ENCODE data around the gene DAB2IP.

DAB2IP gene

GRCh38 chr9:121753802-121754654, 102.6 kb downstream of the DAB2IP start:
- WGBS (ENCODE audit: insufficient coverage): 89% methylated on average over 10 of the region's 12 CpGs
- H3K4me1 ChIP-seq (ENCODE audit: control extremely low read depth in 1 of 4, control insufficient read depth in 4 of 4, insufficient read depth in 4 of 4, low read length in 3 of 4): no peaks in the 10 kb centered on the region
- H3K9me3 ChIP-seq (ENCODE audit: control extremely low read depth in 1 of 5, control insufficient read depth in 4 of 5, insufficient read depth in 2 of 5, low read depth in 1 of 5, low read length in 4 of 5): no peaks in the 10 kb centered on the region
- CTCF ChIA-PET: interaction anchor here (2.3 kb wide), 1 partner anchor 19 kb away, joined by 6 read pairs; no protein-coding TSS in a partner anchor
- H3K4me3 ChIP-seq (ENCODE audit: control insufficient read depth in 1 of 7, extremely low read depth in 1 of 7, insufficient read depth in 4 of 7, low read depth in 2 of 7, low read length in 6 of 7): no peak overlapping the region
- POLR2A ChIA-PET: no interaction called here
- no peaks in the 10 kb centered on the region for H3K36me3 ChIP-seq (ENCODE audit: control insufficient read depth in 4 of 4, insufficient read depth in 4 of 4, low read length in 3 of 4)
- H3K27ac ChIP-seq (ENCODE audit: insufficient read depth in 1 of 2, low read depth in 1 of 2, low read length in 2 of 2, poor library complexity in 1 of 2, severe bottlenecking in 2 of 2): no peak overlapping the region
- H3K27me3 ChIP-seq (replicated peaks in 2 of 5; ENCODE audit: control insufficient read depth in 4 of 5, insufficient read depth in 5 of 5, low read length in 4 of 5): peaks cover 0 to 2% (median 0%) of the 10 kb centered on the region in 5 experiments
- DNase-seq: no peak

DNA sequence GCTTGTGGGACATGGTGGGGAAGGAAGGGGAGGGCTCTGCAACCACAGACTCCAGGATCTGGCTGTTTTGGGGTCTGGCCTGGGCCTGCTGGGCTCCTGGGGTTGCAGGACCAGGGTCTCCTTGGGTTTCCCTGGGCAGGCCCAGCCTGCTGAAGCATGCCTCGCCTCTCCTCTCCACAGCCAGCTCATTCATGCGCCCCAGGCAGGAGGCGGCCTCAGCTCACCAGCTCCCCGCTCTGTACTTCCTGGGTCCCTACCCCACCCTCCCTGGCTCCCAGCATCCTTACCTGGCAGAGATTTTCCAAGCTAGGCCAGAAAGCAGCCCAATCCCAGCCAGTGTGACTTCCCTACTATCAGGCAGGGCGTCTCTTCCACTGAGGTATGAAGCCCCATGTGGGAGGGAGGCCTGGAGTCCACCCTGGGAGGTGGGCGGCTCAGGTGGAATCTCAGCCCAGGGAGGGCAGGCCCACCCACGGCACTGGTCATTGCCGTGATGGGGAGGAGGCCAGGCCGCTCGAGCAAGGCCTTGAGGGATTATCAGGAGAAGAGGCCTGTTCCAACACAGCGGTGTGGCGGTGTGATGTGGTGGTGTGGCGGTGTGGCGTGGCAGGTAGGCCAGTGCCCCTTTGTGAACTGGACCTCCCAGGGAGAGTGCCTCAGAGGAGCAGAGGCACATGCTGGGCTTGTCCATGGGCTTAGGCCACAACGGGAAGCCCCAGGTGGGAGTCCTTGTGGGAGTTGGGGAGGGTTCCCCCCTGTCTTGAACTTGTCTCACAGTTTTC, 103.4 kb downstream of the DAB2IP start:
- peaks cover 0 to 2% (median 0%) of the 10 kb centered on the region in 5 experiments for H3K27me3 ChIP-seq (replicated peaks in 2 of 5; ENCODE audit: control insufficient read depth in 4 of 5, insufficient read depth in 5 of 5, low read length in 4 of 5)
- no peak overlapping the region for H3K4me3 ChIP-seq (ENCODE audit: control insufficient read depth in 1 of 7, extremely low read depth in 1 of 7, insufficient read depth in 4 of 7, low read depth in 2 of 7, low read length in 6 of 7)
- no peak for DNase-seq
- H3K4me1 ChIP-seq (ENCODE audit: control extremely low read depth in 1 of 4, control insufficient read depth in 4 of 4, insufficient read depth in 4 of 4, low read length in 3 of 4): no peaks in the 10 kb centered on the region
- no peak overlapping the region for H3K27ac ChIP-seq (ENCODE audit: insufficient read depth in 1 of 2, low read depth in 1 of 2, low read length in 2 of 2, poor library complexity in 1 of 2, severe bottlenecking in 2 of 2)
- ChIA-PET POLR2A (no interaction called here), CTCF (interaction anchor here (2.3 kb wide), 1 partner anchor 20 kb away, joined by 6 read pairs; no protein-coding TSS in a partner anchor)
- no peaks in the 10 kb centered on the region for H3K9me3 ChIP-seq (ENCODE audit: control extremely low read depth in 1 of 5, control insufficient read depth in 4 of 5, insufficient read depth in 2 of 5, low read depth in 1 of 5, low read length in 4 of 5)
- over 99% methylated on average over 15 of the region's 15 CpGs for WGBS (ENCODE audit: insufficient coverage)
- no peaks in the 10 kb centered on the region for H3K36me3 ChIP-seq (ENCODE audit: control insufficient read depth in 4 of 4, insufficient read depth in 4 of 4, low read length in 3 of 4)

GRCh38 chr9:121755581-121755980, 104.1 kb downstream of the DAB2IP start:
- 100% methylated on average over 1 of the region's 7 CpGs for WGBS (ENCODE audit: insufficient coverage)
- H3K27ac ChIP-seq (ENCODE audit: insufficient read depth in 1 of 2, low read depth in 1 of 2, low read length in 2 of 2, poor library complexity in 1 of 2, severe bottlenecking in 2 of 2): no peak overlapping the region
- H3K36me3 ChIP-seq (ENCODE audit: control insufficient read depth in 4 of 4, insufficient read depth in 4 of 4, low read length in 3 of 4): no peaks in the 10 kb centered on the region
- DNase-seq: no peak
- CTCF ChIA-PET: interaction anchor here (0.7 kb wide), 1 partner anchor 13 kb away, joined by 3 read pairs; no protein-coding TSS in a partner anchor
- H3K9me3 ChIP-seq (ENCODE audit: control extremely low read depth in 1 of 5, control insufficient read depth in 4 of 5, insufficient read depth in 2 of 5, low read depth in 1 of 5, low read length in 4 of 5): no peaks in the 10 kb centered on the region
- no peak overlapping the region for H3K4me3 ChIP-seq (ENCODE audit: control insufficient read depth in 1 of 7, extremely low read depth in 1 of 7, insufficient read depth in 4 of 7, low read depth in 2 of 7, low read length in 6 of 7)
- POLR2A ChIA-PET: no interaction called here
- peaks cover 0 to 2% (median 0%) of the 10 kb centered on the region in 5 experiments for H3K27me3 ChIP-seq (replicated peaks in 2 of 5; ENCODE audit: control insufficient read depth in 4 of 5, insufficient read depth in 5 of 5, low read length in 4 of 5)
- no peaks in the 10 kb centered on the region for H3K4me1 ChIP-seq (ENCODE audit: control extremely low read depth in 1 of 4, control insufficient read depth in 4 of 4, insufficient read depth in 4 of 4, low read length in 3 of 4)

DNA sequence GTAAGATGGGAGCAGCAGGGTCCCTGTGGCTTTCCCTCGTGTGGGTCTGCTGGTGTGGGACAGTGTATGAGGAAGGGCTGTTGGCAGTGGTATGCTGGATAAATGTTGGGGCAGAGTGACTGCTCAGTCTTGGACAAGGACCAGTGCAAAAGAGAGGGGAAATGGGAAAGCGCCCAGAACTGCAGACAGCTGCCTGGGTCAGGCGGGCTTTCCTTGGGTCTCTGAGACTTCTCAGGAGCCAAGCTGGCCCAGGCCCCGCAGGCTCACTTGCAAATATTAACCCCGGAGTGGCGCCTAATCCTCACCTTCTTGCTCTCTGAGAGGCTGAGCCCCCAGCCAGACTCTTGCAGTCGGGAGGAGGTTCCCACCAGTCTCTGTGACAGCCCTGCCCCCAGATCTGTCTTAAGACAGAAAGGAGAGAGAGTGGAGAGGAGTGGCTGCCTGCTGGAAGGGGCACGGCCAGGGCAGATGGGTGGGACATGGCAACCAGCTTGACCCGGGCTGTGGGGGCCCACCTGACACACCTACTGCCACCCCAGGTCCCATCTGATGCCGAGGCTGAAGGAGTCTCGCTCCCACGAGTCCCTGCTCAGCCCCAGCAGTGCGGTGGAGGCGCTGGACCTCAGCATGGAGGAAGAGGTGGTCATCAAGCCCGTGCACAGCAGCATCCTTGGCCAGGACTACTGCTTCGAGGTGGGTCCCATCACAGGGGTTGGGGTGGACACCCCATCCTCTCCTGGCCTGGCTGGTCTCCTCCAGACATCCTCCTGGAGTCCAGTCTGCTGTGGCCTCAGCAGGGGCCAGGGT, 105.2 kb downstream of the DAB2IP start:
- no peaks in the 10 kb centered on the region for H3K36me3 ChIP-seq (ENCODE audit: control insufficient read depth in 4 of 4, insufficient read depth in 4 of 4, low read length in 3 of 4)
- POLR2A ChIA-PET: no interaction called here

DNA sequence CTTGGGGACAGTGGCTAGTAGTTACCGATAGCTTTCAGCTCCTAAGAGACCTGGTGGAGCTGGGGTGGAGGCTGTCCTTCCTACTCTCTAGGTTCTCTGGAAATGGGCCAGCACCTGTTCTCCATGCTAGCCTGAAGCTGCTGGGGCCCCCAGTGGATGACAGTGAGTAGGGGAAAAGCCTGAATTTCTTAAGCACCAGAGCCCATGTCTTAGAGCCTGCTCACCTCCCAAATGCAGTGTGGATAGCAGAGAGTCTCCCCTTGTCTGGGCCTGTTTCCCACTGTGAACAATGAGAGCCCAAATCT, 105.8 kb downstream of the DAB2IP start:
- ChIA-PET CTCF (interaction anchor here (1.4 kb wide), 1 partner anchor 11 kb away, joined by 4 read pairs; no protein-coding TSS in a partner anchor), POLR2A (no interaction called here)
- DNase-seq: no peak
- no peaks in the 10 kb centered on the region for H3K4me1 ChIP-seq (ENCODE audit: control extremely low read depth in 1 of 4, control insufficient read depth in 4 of 4, insufficient read depth in 4 of 4, low read length in 3 of 4)
- WGBS (ENCODE audit: insufficient coverage): 100% methylated on average over 1 of the region's 1 CpG
- no peak overlapping the region for H3K4me3 ChIP-seq (ENCODE audit: control insufficient read depth in 1 of 7, extremely low read depth in 1 of 7, insufficient read depth in 4 of 7, low read depth in 2 of 7, low read length in 6 of 7)
- no peak overlapping the region for H3K27ac ChIP-seq (ENCODE audit: insufficient read depth in 1 of 2, low read depth in 1 of 2, low read length in 2 of 2, poor library complexity in 1 of 2, severe bottlenecking in 2 of 2)
- peaks cover 0 to 2% (median 0%) of the 10 kb centered on the region in 5 experiments for H3K27me3 ChIP-seq (replicated peaks in 2 of 5; ENCODE audit: control insufficient read depth in 4 of 5, insufficient read depth in 5 of 5, low read length in 4 of 5)
- no peaks in the 10 kb centered on the region for H3K9me3 ChIP-seq (ENCODE audit: control extremely low read depth in 1 of 5, control insufficient read depth in 4 of 5, insufficient read depth in 2 of 5, low read depth in 1 of 5, low read length in 4 of 5)
- no peaks in the 10 kb centered on the region for H3K36me3 ChIP-seq (ENCODE audit: control insufficient read depth in 4 of 4, insufficient read depth in 4 of 4, low read length in 3 of 4)

More for the DNA sequence above, 105.2 kb downstream of the DAB2IP start:
- 91% methylated on average over 16 of the region's 16 CpGs for WGBS (ENCODE audit: insufficient coverage)
- no peaks in the 10 kb centered on the region for H3K4me1 ChIP-seq (ENCODE audit: control extremely low read depth in 1 of 4, control insufficient read depth in 4 of 4, insufficient read depth in 4 of 4, low read length in 3 of 4)
- peaks cover 0 to 2% (median 0%) of the 10 kb centered on the region in 5 experiments for H3K27me3 ChIP-seq (replicated peaks in 2 of 5; ENCODE audit: control insufficient read depth in 4 of 5, insufficient read depth in 5 of 5, low read length in 4 of 5)
- H3K4me3 ChIP-seq (ENCODE audit: control insufficient read depth in 1 of 7, extremely low read depth in 1 of 7, insufficient read depth in 4 of 7, low read depth in 2 of 7, low read length in 6 of 7): no peak overlapping the region
- CTCF ChIA-PET: interaction anchor here (1.4 kb wide), 1 partner anchor 10 kb away, joined by 4 read pairs; no protein-coding TSS in a partner anchor
- H3K9me3 ChIP-seq (ENCODE audit: control extremely low read depth in 1 of 5, control insufficient read depth in 4 of 5, insufficient read depth in 2 of 5, low read depth in 1 of 5, low read length in 4 of 5): no peaks in the 10 kb centered on the region
- H3K27ac ChIP-seq (ENCODE audit: insufficient read depth in 1 of 2, low read depth in 1 of 2, low read length in 2 of 2, poor library complexity in 1 of 2, severe bottlenecking in 2 of 2): no peak overlapping the region
- no peak for DNase-seq

DNA sequence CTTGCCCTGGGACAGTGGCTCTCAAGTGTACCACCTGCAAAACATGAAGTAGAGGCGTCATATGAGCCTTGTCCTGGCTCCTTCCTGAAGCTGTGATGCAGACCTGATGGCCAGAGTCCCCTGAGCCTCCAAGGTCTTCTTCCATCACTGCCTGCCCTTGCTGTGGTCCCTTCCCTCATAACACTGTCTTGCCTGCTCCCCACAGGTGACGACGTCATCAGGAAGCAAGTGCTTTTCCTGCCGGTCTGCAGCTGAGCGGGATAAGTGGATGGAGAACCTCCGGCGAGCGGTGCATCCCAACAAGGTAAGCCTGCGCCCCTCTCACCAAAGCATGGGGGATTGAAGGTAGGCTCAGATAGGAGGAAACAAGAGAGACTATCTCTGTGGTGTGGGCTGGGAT, 107.3 kb downstream of the DAB2IP start:
- Histone ChIP-seq H3K4me3 (ENCODE audit: control insufficient read depth in 1 of 7, extremely low read depth in 1 of 7, insufficient read depth in 4 of 7, low read depth in 2 of 7, low read length in 6 of 7) (no peak overlapping the region), H3K27me3 (replicated peaks in 2 of 5; ENCODE audit: control insufficient read depth in 4 of 5, insufficient read depth in 5 of 5, low read length in 4 of 5) (peaks cover 0 to 2% (median 0%) of the 10 kb centered on the region in 5 experiments), H3K27ac (ENCODE audit: insufficient read depth in 1 of 2, low read depth in 1 of 2, low read length in 2 of 2, poor library complexity in 1 of 2, severe bottlenecking in 2 of 2) (no peak overlapping the region), H3K36me3 (ENCODE audit: control insufficient read depth in 4 of 4, insufficient read depth in 4 of 4, low read length in 3 of 4) (no peaks in the 10 kb centered on the region), H3K9me3 (ENCODE audit: control extremely low read depth in 1 of 5, control insufficient read depth in 4 of 5, insufficient read depth in 2 of 5, low read depth in 1 of 5, low read length in 4 of 5) (no peaks in the 10 kb centered on the region), H3K4me1 (ENCODE audit: control extremely low read depth in 1 of 4, control insufficient read depth in 4 of 4, insufficient read depth in 4 of 4, low read length in 3 of 4) (no peaks in the 10 kb centered on the region)
- no peak for DNase-seq
- CTCF ChIA-PET: no interaction called here
- POLR2A ChIA-PET: no interaction called here
- WGBS (ENCODE audit: insufficient coverage): 100% methylated on average over 1 of the region's 9 CpGs
